Activated naive CD4-positive, alpha-beta T cell treated with anti-CD3 and anti-CD28 coated beads, Interleukin-2, amount 50 U/mL, for 72 hours (primary cell): ENCODE measurements around the gene DQX1. TPM values are rescaled to one million over a fixed set of nuclear protein-coding genes. Genes with fewer than 3 reads are reported as not detected.
A peak's percentile ranks its signal among the peaks of the same experiment; 100 is the strongest.

Source experiments
- ATAC-seq, 2 donors: fragments of 150-1000 bp; cut with Tn5 transposase; 2 replicates each; pipeline ENCODE4 v1.10.0; 2021; ENCODE audit warnings: mild to moderate bottlenecking in 2 of 2, moderate library complexity in 2 of 2
- DNase-seq, 2 donors: peaks; one replicate each; pipeline ENCODE4 v3.0.0; 2021 to 2022; ENCODE audit warnings: low spot score in 2 of 2
- H3K27ac Mint-ChIP-seq, 2 donors: one replicate each; pipeline ENCODE4 v1.8.0; 2022; ENCODE audit warnings: mild to moderate bottlenecking in 2 of 2, mixed read lengths in 2 of 2
- H3K36me3 Mint-ChIP-seq, 2 donors: one replicate each; pipeline ENCODE4 v1.8.0; 2022; ENCODE audit warnings: mixed read lengths in 2 of 2
- H3K9me3 Mint-ChIP-seq, 2 donors: one replicate each; pipeline ENCODE4 v1.8.0; 2022; ENCODE audit warnings: mixed read lengths in 2 of 2
- total RNA-seq, 2 donors: library from RNA; stranded (reverse); gene quantifications; one replicate each; pipeline ENCODE4 v1.2.3, GENCODE V29; 2022

The DQX1 gene
- total RNA-seq, 2 donors from 2014 or later = 0.29 to 2.3 TPM

DNA sequence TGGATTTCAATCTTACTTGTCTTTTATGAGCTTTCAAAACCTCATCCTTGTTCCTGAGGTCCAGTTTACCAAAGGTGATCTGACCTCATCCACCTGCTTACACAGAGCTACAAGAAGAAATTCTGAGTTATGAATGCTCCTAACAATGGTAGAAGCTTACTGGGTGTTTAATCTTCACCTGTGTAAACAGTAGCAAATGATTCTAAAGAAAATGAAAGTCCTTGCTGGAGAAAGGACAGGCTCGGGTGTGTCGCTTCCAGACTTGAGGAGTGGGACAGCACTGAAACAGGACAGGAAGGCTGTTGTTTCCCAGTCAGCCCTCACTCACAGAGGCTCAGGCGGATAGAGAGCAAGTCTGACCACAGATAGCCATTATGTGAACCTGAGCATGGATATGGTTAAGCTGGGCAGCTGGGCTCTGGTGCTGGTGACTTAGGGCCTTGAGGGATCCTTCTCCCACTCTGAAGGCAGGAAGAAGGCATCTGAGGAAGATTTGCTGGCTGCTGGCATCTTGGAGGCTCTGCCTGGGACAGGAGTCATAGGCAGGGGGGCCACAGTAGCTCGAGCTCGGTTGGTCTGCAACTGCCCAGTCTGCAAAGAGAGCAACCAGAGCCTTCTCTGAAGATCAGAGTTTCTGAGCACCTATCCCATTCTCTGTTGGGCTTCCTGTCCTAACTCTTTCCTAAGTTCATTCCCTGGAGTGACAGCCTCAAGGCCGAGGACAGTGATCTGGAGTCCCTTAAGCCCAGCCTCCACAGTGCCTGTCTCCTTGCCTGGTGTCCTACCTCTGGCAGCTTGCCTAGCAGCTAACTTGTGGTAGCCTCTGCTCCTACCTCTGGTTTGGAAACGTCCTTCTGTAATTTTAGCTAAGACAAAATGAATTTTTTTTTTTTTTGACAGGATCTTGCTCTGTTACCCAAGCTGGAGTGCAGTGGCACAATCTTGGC is 32.5 kb upstream of the DQX1 start:
- H3K27ac Mint-ChIP-seq = no peak overlapping the region
- DNase-seq (no peak), ATAC-seq (no peak)
- no peaks in the 10 kb centered on the region for H3K9me3 Mint-ChIP-seq
- no peaks in the 10 kb centered on the region for H3K36me3 Mint-ChIP-seq

DNA sequence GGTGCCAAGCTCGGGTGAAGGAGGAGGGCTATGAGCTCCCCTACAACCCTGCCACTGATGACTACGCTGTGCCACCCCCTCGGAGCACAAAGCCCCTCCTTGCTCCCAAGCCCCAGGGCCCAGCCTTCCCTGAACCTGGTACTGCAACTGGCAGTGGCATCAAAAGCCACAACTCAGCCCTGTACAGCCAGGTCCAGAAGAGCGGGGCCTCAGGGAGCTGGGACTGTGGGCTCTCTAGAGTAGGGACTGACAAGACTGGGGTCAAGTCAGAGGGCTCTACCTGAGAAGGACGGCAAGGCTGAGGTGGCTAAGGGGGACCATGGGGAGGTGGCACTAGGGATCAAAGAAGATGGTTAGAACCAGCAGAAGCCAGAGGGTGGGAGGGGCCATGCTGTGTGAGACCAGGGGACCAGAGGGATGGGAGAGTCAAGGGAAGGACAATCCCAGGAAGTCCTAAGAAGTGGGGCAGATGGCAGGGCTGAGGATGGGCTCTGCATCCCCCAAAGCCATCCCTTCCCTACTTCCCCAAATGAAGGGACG is 30.9 kb upstream of the DQX1 start:
- Mint-ChIP-seq H3K36me3 (no peaks in the 10 kb centered on the region), H3K9me3 (no peaks in the 10 kb centered on the region), H3K27ac (no peak overlapping the region)
- DNase-seq (no peak), ATAC-seq (no peak)

DNA sequence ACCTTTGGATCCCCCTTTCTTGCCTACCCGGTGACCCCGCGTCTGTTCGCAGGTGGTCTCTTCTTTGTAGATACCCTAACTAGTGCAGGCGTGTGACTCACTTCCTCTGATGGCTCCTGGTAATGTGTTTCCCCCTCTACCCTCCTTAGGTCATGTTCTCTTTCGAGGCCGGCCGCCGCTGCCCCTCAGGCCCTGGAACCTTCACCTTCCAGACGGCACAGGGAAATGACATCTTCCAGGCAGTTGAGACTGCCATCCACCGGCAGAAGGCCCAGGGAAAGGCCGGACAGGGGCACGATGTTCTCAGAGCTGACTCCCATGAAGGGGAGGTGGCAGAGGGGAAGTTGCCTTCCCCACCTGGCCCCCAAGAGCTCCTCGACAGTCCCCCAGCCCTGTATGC is 30.1 kb upstream of the DQX1 start:
- H3K27ac Mint-ChIP-seq = no peak overlapping the region
- no peak for ATAC-seq
- H3K9me3 Mint-ChIP-seq = no peaks in the 10 kb centered on the region

DNA sequence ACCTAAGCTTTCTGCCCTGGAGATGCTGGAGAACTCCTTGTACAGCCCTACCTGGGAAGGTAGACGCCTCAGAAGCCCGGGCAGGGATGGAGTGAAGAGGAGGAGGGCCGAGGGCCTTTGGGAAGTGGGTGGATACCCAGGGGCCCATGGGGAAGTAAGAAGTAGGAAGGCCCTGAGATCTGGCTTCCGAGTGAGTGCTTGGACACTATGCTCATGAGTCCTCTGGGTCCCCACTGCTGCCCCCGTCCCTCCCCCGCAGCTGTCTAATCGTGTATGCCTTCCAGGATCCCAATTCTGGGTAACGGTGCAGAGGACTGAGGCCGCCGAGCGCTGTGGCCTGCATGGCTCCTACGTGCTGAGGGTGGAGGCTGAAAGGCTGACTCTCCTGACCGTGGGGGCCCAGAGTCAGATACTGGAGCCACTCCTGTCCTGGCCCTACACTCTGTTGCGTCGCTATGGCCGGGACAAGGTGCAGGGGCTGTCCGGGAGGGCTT is 29.6 kb upstream of the DQX1 start:
- Mint-ChIP-seq H3K36me3 (no peaks in the 10 kb centered on the region), H3K27ac (peak overlapping the region in 1 of 2 donors; percentile 83), H3K9me3 (no peaks in the 10 kb centered on the region)
- ATAC-seq = no peak
- DNase-seq = no peak

More for the DNA sequence above, 30.1 kb upstream of the DQX1 start:
- DNase-seq = no peak
- no peaks in the 10 kb centered on the region for H3K36me3 Mint-ChIP-seq

DNA sequence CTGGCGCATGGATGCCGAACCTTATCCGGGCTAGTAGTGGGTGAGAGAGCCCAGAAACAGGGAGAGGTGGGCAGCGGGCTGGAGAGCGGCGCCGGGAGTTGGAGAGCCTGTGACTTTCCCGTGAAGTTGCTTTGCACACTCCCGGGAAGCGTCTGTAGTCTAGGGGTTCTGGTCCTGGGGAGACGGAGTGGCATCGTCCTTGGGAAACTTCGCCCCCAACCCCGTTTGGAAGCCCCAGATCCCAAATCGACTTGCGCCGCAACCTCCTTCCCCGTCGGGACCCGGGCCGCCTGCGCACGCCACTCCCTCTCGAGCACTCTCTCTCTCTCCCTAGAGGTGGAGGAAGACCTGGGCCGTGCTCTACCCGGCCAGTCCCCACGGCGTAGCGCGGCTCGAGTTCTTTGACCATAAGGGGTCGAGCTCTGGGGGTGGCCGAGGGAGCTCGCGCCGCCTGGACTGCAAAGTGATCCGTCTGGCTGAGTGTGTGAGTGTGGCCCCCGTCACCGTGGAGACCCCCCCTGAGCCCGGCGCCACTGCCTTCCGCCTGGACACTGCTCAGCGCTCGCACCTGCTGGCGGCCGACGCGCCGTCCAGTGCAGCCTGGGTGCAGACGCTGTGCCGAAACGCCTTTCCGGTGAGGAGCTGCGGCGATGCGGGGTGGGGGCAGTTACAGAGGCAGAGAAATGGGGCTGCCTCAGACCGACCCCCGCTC is 28.9 kb upstream of the DQX1 start:
- Mint-ChIP-seq H3K27ac (peak overlapping the region; percentile 63 to 83), H3K36me3 (no peaks in the 10 kb centered on the region), H3K9me3 (no peaks in the 10 kb centered on the region)
- DNase-seq (peak in 1 of 2 donors; percentile 53), ATAC-seq (peak; percentile 51 to 63)

DNA sequence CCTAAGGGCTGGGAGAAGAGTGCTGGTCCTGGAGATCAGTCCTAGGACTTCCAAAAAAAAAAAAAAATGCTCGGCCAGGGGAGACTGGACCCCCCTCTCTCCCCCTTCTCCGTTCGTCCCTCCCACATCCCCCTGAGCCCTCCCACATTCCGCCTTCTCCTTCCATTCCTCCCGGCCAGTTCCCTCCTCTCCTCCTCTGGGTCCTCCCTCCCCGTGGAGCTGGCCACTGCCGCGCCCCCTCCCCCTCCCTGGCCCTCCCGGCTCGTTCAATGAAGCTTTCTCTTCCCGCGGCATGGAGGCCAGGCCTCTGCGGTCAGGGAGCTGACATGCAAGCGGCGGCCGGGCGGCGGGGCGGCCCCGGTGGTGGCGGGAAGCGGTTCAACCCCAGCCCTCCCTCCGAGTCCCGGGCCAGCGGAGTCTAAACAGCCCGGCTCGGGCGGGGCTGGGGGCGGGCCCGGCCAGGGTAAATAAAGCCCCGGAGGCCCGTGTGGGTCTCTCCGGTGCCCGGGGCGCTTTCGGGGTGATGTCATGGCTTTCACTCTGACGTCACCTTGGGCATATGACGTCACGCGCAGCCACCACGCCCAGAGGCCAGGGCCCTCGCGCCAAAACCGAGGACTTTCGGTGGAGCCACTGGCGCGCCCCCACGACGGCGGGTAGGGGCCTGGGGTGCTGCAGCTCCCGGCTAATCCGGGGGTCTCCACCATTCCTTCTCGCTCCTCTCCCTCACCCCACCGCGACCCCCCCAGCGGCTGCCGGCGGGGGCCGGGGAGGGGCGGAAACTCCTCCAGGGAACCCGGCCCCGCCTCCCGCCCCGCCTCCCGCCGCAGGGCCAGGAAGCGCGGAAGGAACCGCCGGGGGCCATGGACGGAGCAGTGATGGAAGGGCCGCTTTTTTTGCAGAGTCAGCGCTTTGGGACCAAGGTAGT is 28.1 kb upstream of the DQX1 start, which contains the start of the genes DOK1 and LOXL3:
Gene DOK1 (plus strand): TSS at position 829 of the 928 bp plus-strand sequence. CDS start 35 bp downstream, at position 864.
Gene LOXL3 (minus strand): TSS at position 51 of the 928 bp plus-strand sequence. CDS start 1,308 bp downstream, outside the sequence.
- peak within 1 kb of the TSS; percentile 79 to 83 for H3K27ac Mint-ChIP-seq
- no peaks in the 10 kb centered on the region for H3K9me3 Mint-ChIP-seq
- peaks cover 0 to 6% of the 10 kb centered on the region in 2 donors for H3K36me3 Mint-ChIP-seq
- ATAC-seq = peak; percentile 77 to 87
- DNase-seq = peak; percentile 83 to 89

DNA sequence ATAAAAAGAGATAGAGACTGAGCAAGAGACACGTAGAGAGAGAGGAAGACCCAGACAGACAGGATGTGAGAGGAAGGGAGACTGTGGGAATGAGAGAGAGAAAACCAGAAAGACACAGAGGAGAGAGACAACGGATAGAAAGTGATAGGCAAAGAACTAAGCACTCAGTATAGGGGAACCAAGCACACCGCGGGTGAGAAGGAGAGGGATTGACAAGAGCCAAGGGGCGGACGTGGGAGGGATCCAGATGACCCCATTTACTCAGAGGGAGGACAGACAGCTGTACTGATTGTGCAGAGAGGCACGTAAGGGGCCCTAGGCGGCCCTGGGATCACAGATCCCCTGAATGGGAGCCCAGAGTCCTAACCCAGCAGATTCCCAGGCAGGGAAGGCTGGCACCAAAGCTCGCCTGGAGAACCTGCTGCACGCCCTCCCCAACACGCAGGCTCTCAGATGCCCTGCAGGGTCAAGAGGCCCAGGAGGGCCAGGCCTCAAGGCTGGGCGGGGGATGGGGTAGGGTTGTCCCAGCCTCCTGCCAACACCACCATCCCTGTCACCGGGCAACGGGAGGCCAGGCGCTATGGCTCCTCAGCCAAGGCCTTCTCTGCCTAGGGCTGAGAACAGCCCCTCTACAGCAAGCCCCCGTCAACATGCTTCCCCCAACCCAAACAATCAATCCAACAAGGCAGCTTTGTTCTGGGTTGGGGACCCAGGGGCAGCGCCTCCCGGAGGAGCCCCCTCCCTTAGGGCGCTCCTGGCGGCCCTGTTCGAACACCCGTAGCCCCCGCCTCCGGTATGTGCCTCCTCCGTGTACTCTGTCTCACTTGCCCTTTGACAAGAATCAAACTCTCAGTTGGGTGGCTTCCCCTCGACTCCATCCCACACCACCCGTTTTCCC is 27.1 kb upstream of the DQX1 start:
- H3K9me3 Mint-ChIP-seq = no peaks in the 10 kb centered on the region
- ATAC-seq (no peak), DNase-seq (no peak)
- peaks cover 0 to 9% of the 10 kb centered on the region in 2 donors for H3K36me3 Mint-ChIP-seq
- H3K27ac Mint-ChIP-seq = peak overlapping the region; percentile 3 to 79

DNA sequence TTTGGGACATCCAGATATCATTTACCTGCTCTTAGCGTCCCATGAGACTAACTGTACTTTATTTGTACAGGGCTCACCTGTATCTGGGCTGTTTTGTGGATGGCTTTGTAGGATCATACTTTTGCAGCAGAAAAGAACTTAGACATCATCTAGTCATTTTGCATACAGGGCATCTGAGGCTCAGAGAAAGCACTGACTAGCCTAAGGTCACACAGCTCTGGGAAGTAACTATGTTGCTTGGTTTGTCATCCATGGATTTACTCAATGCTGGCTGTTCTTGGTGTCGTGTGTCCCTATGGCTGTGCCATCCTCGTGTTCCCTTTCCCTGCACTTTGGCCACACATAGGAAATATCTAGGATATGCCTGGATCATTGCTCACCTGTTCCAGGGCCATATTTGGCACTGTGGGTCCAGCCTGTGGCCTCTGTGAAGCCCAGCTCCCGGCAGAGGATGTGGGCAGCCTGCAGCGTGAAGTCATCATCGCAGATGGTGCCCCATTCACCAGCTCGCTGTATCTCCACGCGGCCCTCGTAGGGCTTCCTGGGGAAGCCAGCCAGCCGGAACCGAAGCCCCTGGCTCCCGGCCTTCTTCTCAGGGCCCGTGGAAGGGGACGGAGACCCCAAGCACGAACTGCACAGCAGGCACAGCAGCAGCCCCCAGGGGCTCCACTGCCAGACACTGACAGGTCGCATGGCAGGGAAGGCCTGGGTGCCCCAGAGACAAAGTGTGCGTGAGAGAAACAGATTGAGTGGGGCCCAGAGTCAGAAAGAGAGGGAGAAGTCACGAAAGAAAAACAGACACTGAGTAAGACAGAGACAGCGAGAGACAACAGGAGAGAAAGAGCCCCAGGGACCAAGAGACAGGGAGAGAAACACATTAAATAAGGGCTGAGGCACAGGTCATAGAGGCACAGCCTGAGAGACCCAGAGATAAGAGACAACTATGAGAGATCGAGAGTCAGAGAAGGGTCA is 26.2 kb upstream of the DQX1 start:
- ATAC-seq = no peak
- peaks cover 0 to 12% of the 10 kb centered on the region in 2 donors for H3K36me3 Mint-ChIP-seq
- H3K9me3 Mint-ChIP-seq = no peaks in the 10 kb centered on the region
- DNase-seq = no peak
- peak overlapping the region in 1 of 2 donors; percentile 3 for H3K27ac Mint-ChIP-seq

DNA sequence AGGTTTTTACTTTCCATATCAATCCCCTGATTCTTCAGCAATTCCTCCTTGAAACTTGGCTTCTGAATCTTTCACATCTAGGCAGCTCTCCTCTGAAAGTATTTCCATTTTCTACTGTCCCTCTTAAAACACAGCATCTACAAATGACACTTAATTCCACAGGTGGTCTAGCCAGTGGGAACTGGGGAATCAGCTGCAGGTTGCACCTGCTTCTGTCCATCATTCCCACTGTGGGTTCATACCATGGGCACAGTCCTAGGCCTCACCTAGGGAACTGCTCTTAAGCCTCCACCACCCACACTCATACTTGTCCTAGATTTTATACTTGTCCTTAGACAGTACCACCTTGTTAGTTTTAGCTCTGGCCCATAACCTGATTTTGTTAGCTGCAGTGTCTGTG is 25.5 kb upstream of the DQX1 start:
- DNase-seq (no peak), ATAC-seq (no peak)
- Mint-ChIP-seq H3K9me3 (no peaks in the 10 kb centered on the region), H3K36me3 (peaks cover 0 to 12% of the 10 kb centered on the region in 2 donors), H3K27ac (no peak overlapping the region)

DNA sequence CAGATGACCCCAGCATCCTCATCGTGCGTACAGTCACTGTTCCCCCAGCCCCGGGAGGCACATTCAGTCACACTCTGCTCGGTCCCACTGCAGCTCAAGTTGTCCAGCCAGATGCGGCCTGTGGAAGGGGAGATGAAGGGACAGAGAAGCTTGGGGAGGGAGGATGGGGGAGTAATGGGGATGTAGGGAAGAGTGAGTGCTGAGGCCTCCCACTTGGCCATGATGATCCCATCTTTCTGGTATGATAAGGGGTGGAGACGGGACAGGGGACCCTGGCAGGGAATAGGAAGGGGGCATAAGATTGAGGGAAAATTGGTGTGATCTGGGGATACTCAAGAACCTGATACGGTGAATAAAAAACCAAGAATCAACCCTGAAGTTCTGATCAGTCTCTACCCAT is 24.2 kb upstream of the DQX1 start:
- ATAC-seq (no peak), DNase-seq (no peak)
- Mint-ChIP-seq H3K27ac (no peak overlapping the region), H3K36me3 (peaks cover 0 to 12% of the 10 kb centered on the region in 2 donors), H3K9me3 (no peaks in the 10 kb centered on the region)

DNA sequence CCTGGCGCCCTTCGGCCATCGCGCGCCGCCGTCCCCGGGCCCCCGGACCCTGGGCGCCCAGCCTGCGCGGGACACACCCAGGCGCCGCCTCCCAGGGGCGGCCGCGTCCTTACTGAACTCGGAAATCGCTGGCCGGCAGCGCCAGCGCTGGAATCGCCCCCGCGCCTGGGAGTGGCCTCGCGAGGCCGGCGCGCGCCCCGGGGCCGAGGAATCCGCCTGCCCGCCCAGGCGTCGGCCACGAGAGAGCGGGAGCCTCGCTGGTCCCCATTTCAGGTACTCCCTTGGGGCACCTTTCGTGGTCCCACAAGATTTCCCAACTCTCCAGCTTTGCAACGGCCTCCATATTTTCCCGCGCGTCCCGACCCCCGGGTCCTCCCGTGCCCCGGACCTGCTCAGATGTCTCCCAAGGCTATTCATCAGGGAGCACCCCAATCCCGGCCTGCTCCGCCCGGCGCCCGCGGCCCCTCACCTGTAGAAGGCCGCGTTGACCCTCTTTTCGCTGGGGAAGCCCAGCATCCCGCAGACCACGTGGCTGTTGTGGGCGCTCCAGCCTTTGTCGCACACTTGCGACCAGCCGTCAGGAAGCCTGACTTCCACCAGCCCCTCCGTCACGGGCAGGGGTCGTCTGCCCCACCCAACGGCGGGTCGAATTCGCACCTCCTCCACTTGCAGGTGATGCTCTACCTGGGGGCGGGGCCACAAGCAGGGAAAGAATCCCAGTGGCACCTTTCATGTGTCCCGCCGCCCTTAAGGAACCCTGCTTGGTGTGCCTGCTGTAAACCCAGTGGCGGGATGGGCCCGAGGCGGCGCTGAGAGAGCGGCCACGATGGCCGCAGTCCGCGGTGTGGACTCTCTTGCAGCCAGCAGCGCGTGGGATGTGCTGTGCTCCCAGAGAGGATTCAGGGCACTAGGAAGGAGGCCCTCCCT is 23.1 kb upstream of the DQX1 start:
- Mint-ChIP-seq H3K36me3 (peaks cover 0 to 12% of the 10 kb centered on the region in 2 donors), H3K27ac (no peak overlapping the region), H3K9me3 (no peaks in the 10 kb centered on the region)
- DNase-seq (peak; percentile 45 to 54), ATAC-seq (peak; percentile 70 to 74)

DNA sequence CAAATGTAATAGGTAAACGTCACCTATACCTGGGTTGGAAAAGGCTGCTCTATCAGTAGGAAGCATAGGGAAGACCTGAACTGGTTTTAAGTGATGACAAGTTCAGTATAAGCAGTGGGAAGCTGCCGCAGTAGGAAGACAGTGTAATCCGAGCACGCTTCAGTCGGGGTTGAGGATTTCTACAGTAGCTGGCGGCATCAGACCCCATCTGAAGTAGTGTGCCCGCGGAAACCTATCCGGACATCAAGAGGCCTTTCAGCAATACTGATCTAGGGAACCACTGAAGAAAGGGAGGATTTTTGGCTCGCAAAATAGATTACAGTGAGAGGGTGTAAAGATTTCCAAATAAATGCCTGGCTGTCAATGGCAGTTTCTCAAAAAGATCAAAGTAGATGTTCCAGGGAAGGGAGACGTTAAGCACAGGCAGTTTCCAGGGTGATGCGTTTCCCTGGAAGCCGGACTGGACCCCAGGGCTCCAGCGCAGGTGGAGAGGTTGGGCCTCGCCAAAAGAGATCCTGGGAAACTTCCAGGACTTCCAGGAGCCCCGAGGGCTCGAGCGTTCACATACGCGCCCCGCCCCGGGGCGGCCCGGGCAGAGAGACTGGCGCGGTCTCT is 22.4 kb upstream of the DQX1 start:
- no peak for ATAC-seq

DNA sequence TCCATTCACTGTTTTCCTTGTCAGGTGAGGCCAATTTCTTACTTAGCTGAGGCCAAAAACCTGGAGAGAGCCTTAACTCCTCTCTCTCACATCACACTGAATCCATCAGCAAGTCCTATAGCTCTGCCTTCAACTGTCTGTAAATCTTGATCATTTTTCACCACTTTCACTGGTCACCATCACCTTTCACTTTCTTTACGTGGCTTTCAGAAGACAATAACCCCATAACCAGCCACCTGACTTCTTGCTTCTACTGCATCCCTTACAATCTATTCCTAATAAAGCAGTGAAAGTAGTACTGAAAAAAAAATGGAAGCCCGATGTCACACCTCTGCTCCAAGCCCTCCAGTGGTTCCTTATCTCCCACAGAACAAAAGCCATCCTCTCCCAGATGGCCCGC is 20.0 kb upstream of the DQX1 start:
- H3K9me3 Mint-ChIP-seq = no peaks in the 10 kb centered on the region
- peak in 1 of 2 donors; percentile 33 for DNase-seq
- ATAC-seq = no peak
- H3K36me3 Mint-ChIP-seq = peaks cover 0 to 12% of the 10 kb centered on the region in 2 donors
- no peak overlapping the region for H3K27ac Mint-ChIP-seq

More for the DNA sequence above, 22.4 kb upstream of the DQX1 start:
- peak in 1 of 2 donors; percentile 55 for DNase-seq
- H3K9me3 Mint-ChIP-seq = no peaks in the 10 kb centered on the region
- no peak overlapping the region for H3K27ac Mint-ChIP-seq
- H3K36me3 Mint-ChIP-seq = peaks cover 0 to 12% of the 10 kb centered on the region in 2 donors
